Chondrocyte (in vitro differentiated cells): ENCODE measurements around the gene RAB12. TPM values are rescaled to one million over a fixed set of nuclear protein-coding genes. Genes with fewer than 3 reads are reported as not detected.

Source experiments
- DNase-seq: peaks from one replicate; pipeline ENCODE4 v3.0.0; 2021; ENCODE audit warnings: mixed read lengths, low spot score
- H3K27ac Mint-ChIP-seq: one replicate; pipeline ENCODE4 v1.8.0; 2021; ENCODE audit warnings: mild to moderate bottlenecking, moderate library complexity, mixed read lengths; ENCODE audit not compliant: unreplicated experiment
- H3K27me3 Mint-ChIP-seq: 2 replicates; pipeline ENCODE4 v1.8.0; 2021; ENCODE audit warnings: low read depth, mixed read lengths
- H3K36me3 Mint-ChIP-seq: 2 replicates; pipeline ENCODE4 v1.8.0; 2021; ENCODE audit warnings: low read depth, mixed read lengths
- H3K4me1 Mint-ChIP-seq: 2 replicates; pipeline ENCODE4 v1.8.0; 2021; ENCODE audit warnings: low read depth, mild to moderate bottlenecking, mixed read lengths
- H3K4me3 Mint-ChIP-seq: one replicate; pipeline ENCODE4 v1.8.0; 2021; ENCODE audit warnings: mild to moderate bottlenecking, moderate library complexity, mixed read lengths; ENCODE audit not compliant: unreplicated experiment
- H3K9me3 Mint-ChIP-seq: 2 replicates; pipeline ENCODE4 v1.8.0; 2021; ENCODE audit warnings: low read depth, mixed read lengths
- total RNA-seq: library from RNA; stranded (reverse); gene quantifications from 3 replicates; pipeline ENCODE4 v1.2.1, GENCODE V29; 2021
- TF ChIP-seq, protein P1 (sequence below): fragments of 200-600 bp; sonication (generic); IDR thresholded peaks from 2 replicates; pipeline ENCODE4 v1.5.0; 2021; ENCODE audit warnings: antibody characterized with exemption, mild to moderate bottlenecking, moderate library complexity

Gene RAB12
- total RNA-seq, 1 donor from 2014 or later = 40.9 TPM

DNA sequence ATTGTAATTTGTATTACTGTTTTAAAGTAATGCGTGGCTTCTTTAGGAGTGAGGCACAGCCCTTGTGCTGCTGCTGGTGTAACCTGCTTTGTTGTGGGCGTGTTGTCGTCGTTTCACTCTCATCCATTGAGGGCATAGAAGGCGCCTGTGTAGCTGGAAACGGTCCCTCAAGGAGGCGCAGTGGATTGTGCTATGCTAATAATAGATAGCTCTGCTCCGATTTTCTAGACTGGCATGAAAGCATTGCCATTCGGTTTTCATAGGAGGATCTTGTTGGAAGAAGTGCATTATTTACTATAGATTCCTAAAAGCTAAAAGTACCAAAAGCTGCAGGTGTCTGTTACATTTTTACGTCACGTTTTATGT lies 17.9 kb downstream of the RAB12 start:
- no peak for DNase-seq
- H3K36me3 Mint-ChIP-seq = peaks cover 9% of the 10 kb centered on the region
- TF ChIP-seq, protein P1, sequence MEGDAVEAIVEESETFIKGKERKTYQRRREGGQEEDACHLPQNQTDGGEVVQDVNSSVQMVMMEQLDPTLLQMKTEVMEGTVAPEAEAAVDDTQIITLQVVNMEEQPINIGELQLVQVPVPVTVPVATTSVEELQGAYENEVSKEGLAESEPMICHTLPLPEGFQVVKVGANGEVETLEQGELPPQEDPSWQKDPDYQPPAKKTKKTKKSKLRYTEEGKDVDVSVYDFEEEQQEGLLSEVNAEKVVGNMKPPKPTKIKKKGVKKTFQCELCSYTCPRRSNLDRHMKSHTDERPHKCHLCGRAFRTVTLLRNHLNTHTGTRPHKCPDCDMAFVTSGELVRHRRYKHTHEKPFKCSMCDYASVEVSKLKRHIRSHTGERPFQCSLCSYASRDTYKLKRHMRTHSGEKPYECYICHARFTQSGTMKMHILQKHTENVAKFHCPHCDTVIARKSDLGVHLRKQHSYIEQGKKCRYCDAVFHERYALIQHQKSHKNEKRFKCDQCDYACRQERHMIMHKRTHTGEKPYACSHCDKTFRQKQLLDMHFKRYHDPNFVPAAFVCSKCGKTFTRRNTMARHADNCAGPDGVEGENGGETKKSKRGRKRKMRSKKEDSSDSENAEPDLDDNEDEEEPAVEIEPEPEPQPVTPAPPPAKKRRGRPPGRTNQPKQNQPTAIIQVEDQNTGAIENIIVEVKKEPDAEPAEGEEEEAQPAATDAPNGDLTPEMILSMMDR = no peak

GRCh38 chr18:8627540-8627939 lies 18.3 kb downstream of the RAB12 start:
- H3K4me1 Mint-ChIP-seq = peaks cover 32% of the 10 kb centered on the region
- no peaks in the 10 kb centered on the region for H3K9me3 Mint-ChIP-seq
- H3K27ac Mint-ChIP-seq = no peak overlapping the region
- DNase-seq = no peak
- TF ChIP-seq, protein P1 = no peak
- no peaks in the 10 kb centered on the region for H3K27me3 Mint-ChIP-seq
- H3K36me3 Mint-ChIP-seq = peaks cover 10% of the 10 kb centered on the region
- no peak overlapping the region for H3K4me3 Mint-ChIP-seq

More for the DNA sequence above, 17.9 kb downstream of the RAB12 start:
- Mint-ChIP-seq H3K4me3 (no peak overlapping the region), H3K4me1 (peaks cover 30% of the 10 kb centered on the region), H3K27ac (no peak overlapping the region), H3K27me3 (no peaks in the 10 kb centered on the region), H3K9me3 (peaks cover 3% of the 10 kb centered on the region)

- Mint-ChIP-seq H3K4me3 (no peak overlapping the region), H3K36me3 (peaks cover 18% of the 10 kb centered on the region)
- TF ChIP-seq, protein P1 = no peak
Measured at GRCh38 chr18:8629602-8630001, 20.4 kb downstream of the RAB12 start.

DNA sequence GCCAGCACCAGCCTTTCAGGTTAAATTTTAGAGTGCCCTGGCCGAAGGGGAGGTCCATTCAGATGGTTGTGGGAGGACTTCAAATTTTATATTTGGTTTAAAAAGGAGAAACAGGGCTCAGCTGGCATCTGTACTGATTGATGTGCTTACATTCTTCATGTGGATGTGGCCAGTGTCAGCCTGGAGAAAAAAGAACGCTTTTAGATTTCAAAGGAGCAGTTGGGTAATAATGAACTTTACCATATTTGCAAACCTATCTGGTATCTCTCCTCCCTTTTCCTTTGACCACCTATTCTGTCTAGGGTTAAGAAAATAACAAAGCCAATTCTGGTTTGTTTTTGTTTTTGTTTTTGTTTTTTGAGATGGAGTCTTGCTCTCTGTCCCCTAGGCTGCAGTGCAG lies 21.3 kb downstream of the RAB12 start:
- Mint-ChIP-seq H3K4me3 (no peak overlapping the region), H3K4me1 (peaks cover 23% of the 10 kb centered on the region)

More at GRCh38 chr18:8629602-8630001, 20.4 kb downstream of the RAB12 start:
- no peak for DNase-seq
- Mint-ChIP-seq H3K27me3 (no peaks in the 10 kb centered on the region), H3K4me1 (peaks cover 19% of the 10 kb centered on the region), H3K27ac (no peak overlapping the region), H3K9me3 (no peaks in the 10 kb centered on the region)

DNA sequence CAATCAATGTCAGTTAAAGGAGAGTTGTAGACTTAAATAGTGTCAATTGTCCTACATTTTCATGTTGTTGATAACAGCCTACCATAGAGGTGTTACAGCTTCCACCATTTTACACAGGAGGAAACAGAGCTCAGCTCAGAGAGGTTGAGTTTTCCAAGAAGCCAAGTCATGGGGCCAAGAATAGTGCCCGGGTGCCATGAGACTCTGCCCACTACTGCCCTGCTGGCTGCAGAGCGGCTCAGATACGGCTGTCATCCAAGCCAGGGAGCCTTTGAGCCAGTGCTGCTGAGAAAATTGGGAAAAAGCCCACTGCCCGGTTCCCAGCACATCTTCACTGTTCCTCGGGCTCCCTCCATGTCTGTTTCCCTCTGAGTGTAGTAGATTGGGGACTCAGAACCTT lies 22.0 kb downstream of the RAB12 start:
- H3K9me3 Mint-ChIP-seq = no peaks in the 10 kb centered on the region
- TF ChIP-seq, protein P1 = no peak
- H3K27ac Mint-ChIP-seq = no peak overlapping the region
- DNase-seq = no peak
- peaks cover 21% of the 10 kb centered on the region for H3K36me3 Mint-ChIP-seq
- no peaks in the 10 kb centered on the region for H3K27me3 Mint-ChIP-seq
- peaks cover 23% of the 10 kb centered on the region for H3K4me1 Mint-ChIP-seq
- no peak overlapping the region for H3K4me3 Mint-ChIP-seq

More for the DNA sequence above, 21.3 kb downstream of the RAB12 start:
- H3K36me3 Mint-ChIP-seq = peaks cover 21% of the 10 kb centered on the region
- DNase-seq = no peak
- H3K27me3 Mint-ChIP-seq = no peaks in the 10 kb centered on the region
- no peaks in the 10 kb centered on the region for H3K9me3 Mint-ChIP-seq
- TF ChIP-seq, protein P1 = no peak
- no peak overlapping the region for H3K27ac Mint-ChIP-seq
